GM19193 (cell line): ENCODE measurements around the gene NAV3.

ENCODE experiments used
- POLR2A ChIP-seq: IDR thresholded peaks from 4 replicates; pipeline ENCODE4 v1.6.1; 2011; ENCODE audit not compliant: insufficient read depth, insufficient read length; ENCODE audit errors: extremely low read depth

Gene NAV3

DNA sequence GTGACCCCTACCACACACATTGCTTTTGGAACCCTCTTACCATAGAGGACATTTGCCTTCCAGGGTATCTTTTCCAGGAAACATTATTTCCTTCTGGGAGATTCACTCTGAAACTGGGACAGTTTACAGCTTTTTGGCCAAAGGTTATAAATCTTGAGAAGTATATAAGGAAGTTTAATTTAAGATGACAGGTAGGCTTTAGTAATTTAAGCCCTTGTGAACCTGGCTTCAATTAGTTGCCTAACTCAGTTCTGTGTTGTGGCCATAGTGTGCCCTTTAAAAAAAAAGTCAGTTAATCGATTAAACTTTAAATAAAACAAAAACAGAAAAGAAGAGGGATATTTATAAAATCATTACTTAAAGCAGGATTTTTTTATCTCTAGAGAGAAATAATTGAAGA lies 142.9 kb downstream of the NAV3 start:
- TF ChIP-seq POLR2A = no peak

DNA sequence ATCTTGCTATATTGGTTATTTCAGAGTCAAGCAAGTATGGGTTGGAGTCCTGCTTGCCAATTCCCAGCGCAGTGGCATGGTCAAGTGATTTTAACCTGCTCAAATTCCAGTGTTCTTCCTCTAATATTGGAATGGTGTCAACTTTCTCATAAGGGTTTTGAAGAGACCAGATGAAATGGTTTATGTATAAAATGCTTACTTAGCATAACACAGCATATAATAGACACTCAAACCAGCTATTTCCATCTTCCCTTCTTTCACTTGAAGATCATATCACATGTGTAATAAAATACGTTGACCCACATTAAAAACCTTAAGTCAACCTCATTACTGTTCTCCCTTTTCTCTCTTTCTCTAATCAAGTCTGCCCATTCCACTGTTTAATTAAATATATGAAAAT lies 144.0 kb downstream of the NAV3 start:
- no peak for TF ChIP-seq POLR2A

GRCh38 chr12:77979597-77980250 lies 149.0 kb downstream of the NAV3 start:
- TF ChIP-seq POLR2A = no peak

- no peak for TF ChIP-seq POLR2A
These were observed 150.1 kb downstream of the NAV3 start for GRCh38 chr12:77980782-77981181.

DNA sequence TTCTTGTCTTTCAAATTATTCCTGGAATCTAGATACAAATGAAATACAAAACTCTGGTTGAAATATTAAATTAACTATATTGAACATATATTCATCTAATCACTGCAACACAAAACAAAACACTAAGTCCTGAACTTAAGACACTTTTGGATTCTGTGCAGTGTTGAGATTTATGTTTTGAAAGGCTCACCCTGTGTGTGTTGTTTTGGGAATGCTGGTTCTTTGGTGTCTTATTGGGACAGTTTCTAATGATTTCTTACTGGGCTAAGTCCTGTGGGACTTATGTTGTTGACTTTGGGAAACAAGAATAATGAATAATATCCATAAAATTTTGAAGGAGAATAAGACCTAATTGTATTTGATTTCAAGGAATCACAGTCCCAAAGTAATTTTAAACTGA lies 153.2 kb downstream of the NAV3 start:
- no peak for TF ChIP-seq POLR2A

DNA sequence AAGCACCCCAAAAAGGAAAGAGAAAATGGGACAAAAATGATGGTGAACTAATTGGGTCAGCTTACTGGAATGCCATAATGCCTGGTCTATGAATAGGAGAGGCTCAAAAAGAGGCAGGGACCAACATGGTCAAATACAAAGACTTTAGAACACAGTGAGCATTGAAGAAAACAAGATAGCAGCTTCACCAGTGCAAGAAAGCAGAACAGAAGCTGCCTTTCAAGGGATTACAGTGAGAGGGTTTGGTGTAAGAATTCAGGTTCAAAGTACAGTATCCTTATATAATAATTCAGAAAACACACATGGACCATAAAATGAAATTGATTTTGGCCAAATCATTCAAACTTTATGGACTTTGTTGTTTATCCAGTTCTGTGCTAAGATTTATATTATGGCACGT lies 162.1 kb downstream of the NAV3 start:
- TF ChIP-seq POLR2A = no peak

DNA sequence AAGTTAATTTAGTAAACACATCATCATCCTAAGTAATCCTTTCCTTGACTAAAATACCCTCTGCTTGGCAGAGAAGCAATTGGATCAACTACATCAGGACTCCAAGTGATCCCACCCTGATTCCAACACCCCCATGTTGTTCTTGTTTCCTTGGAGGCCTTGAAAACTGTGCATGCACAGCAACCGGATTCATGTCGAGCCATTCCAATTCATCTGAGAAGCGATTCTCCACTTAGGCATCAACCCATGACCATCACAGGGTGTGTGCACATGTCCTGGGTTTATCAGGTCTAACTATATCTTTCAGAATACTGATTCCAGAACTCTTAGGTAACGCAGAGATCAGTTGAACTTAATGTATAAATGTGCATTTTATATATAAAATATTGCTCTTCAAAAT lies 163.0 kb downstream of the NAV3 start:
- no peak for TF ChIP-seq POLR2A

GRCh38 chr12:77995436-77996167 lies 164.9 kb downstream of the NAV3 start:
- no peak for TF ChIP-seq POLR2A

DNA sequence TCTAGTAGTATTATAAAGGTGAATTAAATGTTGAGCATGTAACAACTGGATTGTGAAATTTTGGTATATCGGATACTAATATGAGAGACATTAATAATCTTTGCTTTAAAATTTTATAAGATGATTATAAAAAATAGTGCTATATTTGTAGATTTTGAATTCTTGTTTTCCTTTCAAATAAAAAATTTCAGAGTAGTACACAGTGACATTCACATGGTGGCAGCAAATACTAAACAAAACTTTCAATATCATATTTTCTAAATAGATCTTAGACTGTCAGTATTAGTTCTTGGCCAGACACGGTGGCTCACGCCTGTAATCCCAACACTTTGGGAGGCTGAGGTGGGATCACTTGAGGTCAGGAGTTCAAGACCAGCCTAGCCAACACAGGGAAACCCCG lies 166.0 kb downstream of the NAV3 start:
- no peak for TF ChIP-seq POLR2A

DNA sequence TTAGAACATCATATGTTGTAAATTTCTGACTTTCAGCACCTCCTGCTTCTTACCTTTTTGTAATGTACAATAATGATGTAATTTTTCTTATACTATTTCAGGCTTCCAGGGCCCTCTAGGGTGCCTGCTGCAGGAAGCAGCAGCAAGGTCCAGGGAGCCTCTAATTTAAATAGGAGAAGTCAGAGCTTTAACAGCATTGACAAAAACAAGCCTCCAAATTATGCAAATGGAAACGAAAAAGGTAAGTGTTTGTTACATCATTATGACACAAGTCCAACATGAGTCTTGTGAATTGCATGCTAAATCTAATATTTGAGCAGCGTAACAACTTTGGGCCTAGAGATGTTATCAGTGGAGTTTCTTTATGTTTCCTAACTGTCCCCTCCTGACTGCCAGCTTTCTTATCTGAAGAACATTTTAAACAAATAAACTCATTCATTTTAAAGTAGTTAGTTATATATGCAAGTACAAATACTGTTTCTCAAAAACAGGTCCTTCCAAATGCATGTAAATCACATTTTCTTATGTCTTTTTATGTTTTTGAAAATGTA lies 167.6 kb downstream of the NAV3 start:
- TF ChIP-seq POLR2A = no peak

- no peak for TF ChIP-seq POLR2A
These were observed 168.5 kb downstream of the NAV3 start for GRCh38 chr12:77999074-77999715.

GRCh38 chr12:78002878-78003277 lies 172.2 kb downstream of the NAV3 start:
- no peak for TF ChIP-seq POLR2A

- TF ChIP-seq POLR2A = no peak
These were observed 173.8 kb downstream of the NAV3 start for GRCh38 chr12:78004249-78005093.

GRCh38 chr12:78005094-78005492 lies 174.4 kb downstream of the NAV3 start:
- TF ChIP-seq POLR2A = no peak

DNA sequence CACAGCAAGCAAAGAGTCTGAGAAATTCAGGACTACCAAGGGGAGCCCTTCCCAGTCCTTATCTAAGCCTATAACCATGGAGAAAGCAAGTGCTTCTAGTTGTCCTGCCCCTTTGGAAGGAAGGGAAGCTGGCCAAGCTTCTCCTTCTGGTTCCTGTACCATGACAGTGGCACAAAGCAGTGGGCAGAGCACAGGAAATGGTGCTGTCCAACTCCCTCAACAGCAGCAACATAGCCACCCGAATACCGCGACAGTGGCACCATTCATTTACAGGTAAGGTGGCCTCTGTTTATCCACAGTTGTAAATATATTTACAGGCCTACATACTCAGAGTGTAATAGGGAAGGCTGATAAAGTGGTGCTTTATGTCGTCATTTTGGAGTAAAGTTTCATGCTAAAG lies 176.5 kb downstream of the NAV3 start:
- no peak for TF ChIP-seq POLR2A

DNA sequence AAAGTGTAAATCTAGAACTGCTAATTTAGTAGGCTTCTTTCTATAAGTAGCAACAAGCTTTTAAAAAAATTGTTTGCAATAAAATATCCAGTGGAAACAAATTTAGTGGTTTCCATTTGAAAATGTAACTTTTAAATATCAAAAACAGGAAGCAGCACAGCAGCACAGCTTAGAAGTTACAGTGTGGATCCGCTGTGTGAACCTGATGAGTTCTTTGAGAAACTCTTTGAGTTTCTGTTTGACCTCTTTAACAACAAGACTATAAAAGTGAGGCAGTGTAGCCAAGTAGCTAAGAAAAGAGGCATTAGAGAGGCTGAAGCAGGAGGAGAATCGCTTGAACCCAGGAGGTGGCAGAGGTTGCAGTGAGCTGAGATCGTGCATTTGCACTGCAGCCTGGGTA lies 178.3 kb downstream of the NAV3 start:
- TF ChIP-seq POLR2A = no peak
